Right forelimb (tissue), 1 donor: ENCODE results near the gene ITPR1.

Source experiments
- DNase-seq: peaks from one replicate; pipeline ENCODE4 v3.0.0-alpha.2; 2018

Gene ITPR1

GRCh38 chr3:4839278-4839677, 346.1 kb downstream of the ITPR1 start:
- no peak for DNase-seq

GRCh38 chr3:4841225-4841624, 348.1 kb downstream of the ITPR1 start:
- no peak for DNase-seq

GRCh38 chr3:4841776-4842440, 348.8 kb downstream of the ITPR1 start:
- DNase-seq: no peak

GRCh38 chr3:4843619-4844018, 350.5 kb downstream of the ITPR1 start:
- no peak for DNase-seq

GRCh38 chr3:4845882-4846281, 352.7 kb downstream of the ITPR1 start:
- DNase-seq: no peak

- DNase-seq: no peak
Measured at GRCh38 chr3:4846543-4846942, 353.4 kb downstream of the ITPR1 start.

- no peak for DNase-seq
Measured at GRCh38 chr3:4848176-4848825, 355.2 kb downstream of the ITPR1 start.

GRCh38 chr3:4849136-4849535, 356.0 kb downstream of the ITPR1 start:
- no peak for DNase-seq

GRCh38 chr3:4849739-4850138, 356.6 kb downstream of the ITPR1 start:
- no peak for DNase-seq

GRCh38 chr3:4850211-4850927, 357.2 kb downstream of the ITPR1 start:
- DNase-seq: no peak

GRCh38 chr3:4850928-4851265, 357.7 kb downstream of the ITPR1 start:
- no peak for DNase-seq

GRCh38 chr3:4852780-4853748, 359.9 kb downstream of the ITPR1 start:
- DNase-seq: no peak

GRCh38 chr3:4853749-4854140, 360.6 kb downstream of the ITPR1 start:
- DNase-seq: no peak

GRCh38 chr3:4855676-4856075, 362.5 kb downstream of the ITPR1 start:
- no peak for DNase-seq

GRCh38 chr3:4856136-4856535, 363.0 kb downstream of the ITPR1 start:
- DNase-seq: no peak

- DNase-seq: no peak
Measured at GRCh38 chr3:4856564-4856963, 363.4 kb downstream of the ITPR1 start.

- no peak for DNase-seq
Measured at GRCh38 chr3:4856986-4857385, 363.8 kb downstream of the ITPR1 start.

GRCh38 chr3:4859788-4860187, 366.6 kb downstream of the ITPR1 start:
- DNase-seq: no peak

- DNase-seq: no peak
Measured at GRCh38 chr3:4862973-4863372, 369.8 kb downstream of the ITPR1 start.

- no peak for DNase-seq
Measured at GRCh38 chr3:4864503-4864902, 371.4 kb downstream of the ITPR1 start.

GRCh38 chr3:4865714-4866113, 372.6 kb downstream of the ITPR1 start:
- DNase-seq: no peak

GRCh38 chr3:4866866-4867265, 373.7 kb downstream of the ITPR1 start:
- DNase-seq: peak; percentile 48

GRCh38 chr3:4877173-4877787, 384.1 kb downstream of the ITPR1 start:
- DNase-seq: no peak
